PFSK-1 (cell line): ENCODE results near the gene ATL3.

Experiments
- FOXP2 ChIP-seq: optimal IDR thresholded peaks from 2 replicates; pipeline ENCODE3; 2011; ENCODE audit warnings: borderline replicate concordance, control low read depth, inconsistent platforms; ENCODE audit not compliant: insufficient read depth; ENCODE audit errors: extremely low read length, extremely low read depth
- POLR2AphosphoS5 ChIP-seq: IDR thresholded peaks from 2 replicates; pipeline ENCODE4 v1.6.1; 2012; ENCODE audit warnings: low read depth, mild to moderate bottlenecking, control low read depth, low read length, moderate library complexity
- SIN3A ChIP-seq: IDR thresholded peaks from 2 replicates; pipeline ENCODE4 v1.6.1; 2012; ENCODE audit warnings: mild to moderate bottlenecking, low read length, moderate library complexity, borderline replicate concordance; ENCODE audit not compliant: insufficient read depth
- TAF1 ChIP-seq: IDR thresholded peaks from 2 replicates; pipeline ENCODE4 v1.6.1; 2012; ENCODE audit warnings: low read length, control low read depth, borderline replicate concordance; ENCODE audit not compliant: insufficient read depth
- TF ChIP-seq, protein P1 (sequence below), 2 experiments: IDR thresholded peaks; 2 replicates each; pipeline versions ENCODE4 v1.6.1 to v1.8.0; 2011 to 2012; ENCODE audit warnings: low read depth in 2 of 2, low read length in 2 of 2, control low read depth in 1 of 2, inconsistent platforms in 1 of 2, mild to moderate bottlenecking in 1 of 2, moderate library complexity in 1 of 2; ENCODE audit not compliant: insufficient read depth in 1 of 2

The ATL3 gene

DNA sequence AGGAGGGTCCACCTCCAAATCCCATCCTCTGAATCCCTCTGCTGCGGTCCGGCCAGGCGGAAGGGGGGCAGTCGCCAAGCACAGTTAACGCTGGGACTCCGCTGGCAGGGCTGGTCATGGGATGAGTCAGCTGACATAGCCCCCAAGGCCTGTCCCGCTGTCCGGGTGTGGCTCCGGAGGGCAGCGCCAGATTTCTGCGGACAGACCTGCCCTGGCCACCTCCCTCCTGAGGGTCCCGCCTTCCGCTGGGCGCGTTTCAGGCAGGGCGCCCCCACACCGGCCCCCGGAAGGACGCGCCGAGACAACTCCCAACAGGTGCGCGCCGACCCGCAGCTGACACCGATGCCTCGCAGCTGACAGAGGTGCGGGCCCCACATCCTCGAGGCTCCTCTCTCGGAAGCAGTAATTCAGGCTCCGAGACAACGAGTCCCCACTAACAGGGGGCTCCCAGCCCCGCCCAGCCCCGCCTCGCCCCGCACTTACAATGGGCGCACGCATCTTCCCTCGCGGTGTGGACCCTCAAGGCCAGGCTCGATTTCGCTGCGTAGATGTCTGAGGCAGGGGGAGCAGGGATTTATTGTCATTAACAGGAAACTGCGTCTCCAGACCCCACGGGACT is 57.5 kb downstream of the ATL3 start:
- TF ChIP-seq TAF1, result no peak
- TF ChIP-seq, protein P1, sequence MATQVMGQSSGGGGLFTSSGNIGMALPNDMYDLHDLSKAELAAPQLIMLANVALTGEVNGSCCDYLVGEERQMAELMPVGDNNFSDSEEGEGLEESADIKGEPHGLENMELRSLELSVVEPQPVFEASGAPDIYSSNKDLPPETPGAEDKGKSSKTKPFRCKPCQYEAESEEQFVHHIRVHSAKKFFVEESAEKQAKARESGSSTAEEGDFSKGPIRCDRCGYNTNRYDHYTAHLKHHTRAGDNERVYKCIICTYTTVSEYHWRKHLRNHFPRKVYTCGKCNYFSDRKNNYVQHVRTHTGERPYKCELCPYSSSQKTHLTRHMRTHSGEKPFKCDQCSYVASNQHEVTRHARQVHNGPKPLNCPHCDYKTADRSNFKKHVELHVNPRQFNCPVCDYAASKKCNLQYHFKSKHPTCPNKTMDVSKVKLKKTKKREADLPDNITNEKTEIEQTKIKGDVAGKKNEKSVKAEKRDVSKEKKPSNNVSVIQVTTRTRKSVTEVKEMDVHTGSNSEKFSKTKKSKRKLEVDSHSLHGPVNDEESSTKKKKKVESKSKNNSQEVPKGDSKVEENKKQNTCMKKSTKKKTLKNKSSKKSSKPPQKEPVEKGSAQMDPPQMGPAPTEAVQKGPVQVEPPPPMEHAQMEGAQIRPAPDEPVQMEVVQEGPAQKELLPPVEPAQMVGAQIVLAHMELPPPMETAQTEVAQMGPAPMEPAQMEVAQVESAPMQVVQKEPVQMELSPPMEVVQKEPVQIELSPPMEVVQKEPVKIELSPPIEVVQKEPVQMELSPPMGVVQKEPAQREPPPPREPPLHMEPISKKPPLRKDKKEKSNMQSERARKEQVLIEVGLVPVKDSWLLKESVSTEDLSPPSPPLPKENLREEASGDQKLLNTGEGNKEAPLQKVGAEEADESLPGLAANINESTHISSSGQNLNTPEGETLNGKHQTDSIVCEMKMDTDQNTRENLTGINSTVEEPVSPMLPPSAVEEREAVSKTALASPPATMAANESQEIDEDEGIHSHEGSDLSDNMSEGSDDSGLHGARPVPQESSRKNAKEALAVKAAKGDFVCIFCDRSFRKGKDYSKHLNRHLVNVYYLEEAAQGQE (IDR thresholded peaks at IDR 0.05; ENCODE audit: insufficient read depth in 1 of 2, low read depth in 2 of 2, low read length in 2 of 2), result no peak
- TF ChIP-seq SIN3A, result no peak
- TF ChIP-seq FOXP2, result no peak
- no peak for TF ChIP-seq POLR2AphosphoS5

DNA sequence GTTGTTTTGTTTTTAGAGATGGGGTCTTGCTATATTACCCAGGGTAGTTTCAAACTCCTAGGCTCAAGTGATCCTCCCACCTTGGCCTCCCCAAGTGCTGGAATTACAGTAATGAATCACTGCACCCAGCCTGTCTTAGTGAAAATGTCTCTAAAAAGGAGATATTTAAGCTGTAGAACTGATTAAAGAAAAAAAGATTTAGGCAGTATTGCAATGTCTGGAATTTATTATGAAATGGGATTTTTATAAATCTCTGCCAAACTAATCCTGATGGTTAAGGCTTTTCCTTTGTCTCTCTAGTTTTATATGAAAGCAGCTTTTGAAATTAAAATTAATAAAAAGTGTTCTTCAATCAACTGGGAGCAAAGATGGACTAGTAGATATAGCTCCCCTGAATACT is 59.0 kb downstream of the ATL3 start:
- TF ChIP-seq, protein P1 (IDR thresholded peaks at IDR 0.05; ENCODE audit: insufficient read depth in 1 of 2, low read depth in 2 of 2, low read length in 2 of 2), result no peak
- TF ChIP-seq TAF1 (no peak), SIN3A (no peak), FOXP2 (no peak), POLR2AphosphoS5 (no peak)

DNA sequence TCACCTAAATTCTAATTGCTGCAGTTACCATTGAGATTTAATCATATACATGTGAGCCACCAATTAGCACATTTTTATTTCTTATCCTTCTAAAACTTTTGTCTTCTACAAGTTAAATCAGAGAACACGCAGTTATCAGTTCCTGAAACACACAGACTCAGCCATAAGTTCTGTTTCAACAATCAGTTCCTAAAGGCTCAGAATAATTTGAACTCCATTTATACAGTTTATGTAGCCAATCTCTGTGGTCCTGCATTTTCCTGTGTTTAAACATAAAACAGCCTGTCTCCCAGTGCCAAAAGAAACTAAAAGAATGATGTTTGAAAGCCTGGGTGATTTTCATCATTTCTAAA is 59.8 kb downstream of the ATL3 start:
- no peak for TF ChIP-seq FOXP2

DNA sequence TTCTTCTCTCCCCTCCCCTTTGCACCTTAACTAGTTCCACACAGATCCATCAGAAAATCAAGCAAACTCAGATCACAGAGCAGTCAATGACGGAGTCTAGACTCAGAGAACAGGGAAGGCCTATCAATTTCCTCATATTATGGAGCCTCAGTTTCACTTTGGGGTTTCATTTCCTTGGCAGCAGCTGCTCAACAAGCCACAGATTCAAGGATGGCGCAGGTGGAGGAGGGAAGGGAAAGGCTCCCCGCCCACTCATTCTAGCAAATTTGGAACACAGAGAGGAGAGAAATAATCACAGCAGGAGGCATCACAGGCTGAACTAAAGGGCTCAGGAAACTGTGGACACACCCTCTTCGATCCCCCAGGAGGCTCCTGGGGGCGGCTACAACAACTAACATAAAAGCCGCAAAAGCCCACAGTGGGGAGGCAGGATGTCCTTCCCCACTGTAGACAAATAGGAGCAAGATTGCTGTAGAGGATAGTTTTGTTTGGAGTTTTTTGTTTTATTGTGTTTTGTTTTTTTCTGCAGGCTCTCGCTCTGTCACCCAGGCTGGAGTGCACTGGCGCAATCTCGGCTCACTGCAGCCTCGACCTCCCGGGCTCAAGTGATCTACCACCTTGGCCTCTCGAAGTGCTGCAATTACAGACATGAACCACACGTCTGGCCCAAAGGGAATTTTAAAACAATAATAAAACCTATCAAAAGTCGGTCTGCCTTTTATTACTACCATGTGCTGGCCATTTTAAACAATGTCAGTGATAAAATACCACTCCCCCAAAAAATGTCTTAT is 60.4 kb downstream of the ATL3 start:
- TF ChIP-seq SIN3A (no peak), TAF1 (no peak)

DNA sequence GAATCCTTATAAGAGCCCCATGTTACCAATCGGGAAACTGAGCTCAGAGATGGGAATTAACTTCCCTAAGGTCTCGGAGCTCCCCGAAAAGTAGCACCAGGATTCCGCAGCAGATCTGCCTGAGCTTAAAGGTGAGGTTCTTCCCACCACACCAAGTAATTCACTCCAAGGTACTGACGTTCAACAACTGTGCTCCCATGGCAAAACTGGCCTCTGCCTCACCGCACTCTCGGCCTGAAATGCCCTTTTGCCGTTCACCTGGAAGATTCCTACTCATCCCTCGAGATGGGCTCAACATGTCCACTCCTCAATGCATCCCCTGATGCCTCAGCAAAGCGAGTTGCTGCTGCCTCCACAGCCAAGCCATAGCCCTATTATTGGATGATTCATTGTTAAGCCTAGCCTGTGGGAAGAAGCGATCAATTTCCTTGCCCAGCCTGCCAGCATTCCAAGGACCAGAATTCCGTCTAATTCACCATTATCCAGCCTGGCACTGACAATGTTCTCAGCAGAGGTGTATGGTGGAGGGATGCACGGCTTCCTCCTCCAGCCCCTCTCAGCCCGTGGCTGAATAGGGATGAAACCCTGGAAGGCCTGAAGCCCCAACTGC is 61.1 kb downstream of the ATL3 start:
- TF ChIP-seq FOXP2, result no peak
- TF ChIP-seq POLR2AphosphoS5, result no peak
- TF ChIP-seq, protein P1 (IDR thresholded peaks at IDR 0.05; ENCODE audit: insufficient read depth in 1 of 2, low read depth in 2 of 2, low read length in 2 of 2), result no peak
- no peak for TF ChIP-seq TAF1
- TF ChIP-seq SIN3A, result no peak

DNA sequence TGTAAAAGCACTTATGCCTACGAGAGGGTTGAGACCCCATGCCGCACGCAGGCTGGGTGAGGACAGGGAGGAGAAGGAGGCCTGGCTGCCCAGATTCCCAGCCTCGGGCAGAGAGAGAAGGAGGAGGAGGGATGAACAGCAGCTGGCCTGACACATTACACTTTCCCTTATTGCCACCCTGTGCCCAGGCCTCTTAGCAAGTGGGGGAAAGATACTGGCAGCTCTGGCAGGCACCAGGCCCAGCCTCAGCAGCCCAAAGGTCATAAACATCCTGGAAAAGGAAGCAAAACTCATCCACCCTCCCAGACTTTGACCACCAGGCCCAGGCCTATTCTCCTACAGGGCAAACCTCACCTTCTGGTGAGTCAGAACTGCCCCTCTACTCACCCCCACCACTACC is 61.6 kb downstream of the ATL3 start:
- TF ChIP-seq SIN3A (no peak), FOXP2 (no peak), TAF1 (no peak), POLR2AphosphoS5 (no peak)
- TF ChIP-seq, protein P1 (IDR thresholded peaks at IDR 0.05; ENCODE audit: insufficient read depth in 1 of 2, low read depth in 2 of 2, low read length in 2 of 2), result no peak
